HCT116 (cell line): Measurements from ENCODE around the gene EDN1. TPM values are rescaled to one million over a fixed set of nuclear protein-coding genes. Genes with fewer than 3 reads are reported as not detected.

Experiments used
- ATAC-seq: fragments of 200-7000 bp; cut with Tn5 transposase; 2 replicates; pipeline ENCODE4 v1.9.1; 2020; ENCODE audit warnings: mild to moderate bottlenecking, moderate library complexity
- BruUV-seq: library from RNA; stranded (reverse); fragments of 400-500 nt; replicated peaks from 2 replicates; lab custom pipeline; 2021; lab: Mats Ljungman, UMichigan
- CTCF ChIA-PET: fragments of 300-600 bp; sonication (Branson Sonifier 250); formaldehyde crosslinking; loops from one replicate; lab custom pipeline; 2021; ENCODE audit warnings: antibody characterized with exemption; lab: Charles Lee
- POLR2A ChIA-PET: fragments of 300-600, 350-600 bp; sonication (Branson Sonifier 250); formaldehyde crosslinking; loops from one replicate; lab custom pipeline; 2021; ENCODE audit warnings: antibody characterized with exemption; lab: Charles Lee
- RAD21 ChIA-PET, 2 experiments: fragments of 300-600 bp; sonication (Branson Sonifier 250); formaldehyde crosslinking; loops; one replicate each; lab custom pipeline; 2023; ENCODE audit warnings: low total read pairs in 2 of 2; ENCODE audit not compliant: uncharacterized antibody in 2 of 2, unreplicated experiment in 2 of 2, low non-redundant PET in 1 of 2; lab: Charles Lee
- DNase-seq: peaks from one replicate; pipeline ENCODE4 v3.0.0-alpha.2; 2010; ENCODE audit warnings: low read depth, low spot score
- H2AFZ ChIP-seq: fragments of 200-600 bp; shearing (Covaris generic), sonication (generic); 2 replicates; pipeline ENCODE4 v1.6.1; 2017; ENCODE audit warnings: low read depth, mixed run types, mixed read lengths, antibody characterized with exemption, low read length; ENCODE audit not compliant: poor library complexity, severe bottlenecking
- H3K27ac ChIP-seq: 2 replicates; pipeline ENCODE4 v1.5.1; 2012; ENCODE audit warnings: low read depth, low read length
- H3K27me3 ChIP-seq: fragments of 200-600 bp; sonication (generic); 2 replicates; pipeline ENCODE4 v1.6.1; 2016; ENCODE audit warnings: mixed run types, low read length, mixed read lengths; ENCODE audit not compliant: insufficient read depth
- H3K36me3 ChIP-seq, 2 experiments: fragments of 200-500 bp in 1 of 2; fragments of 200-600 bp in 1 of 2; sonication (Bioruptor generic) in 1 of 2; sonication (generic) in 1 of 2; 2 replicates each; pipeline versions ENCODE4 v1.5.1 to v1.6.1; 2014 to 2016; ENCODE audit warnings: low read length in 2 of 2, inconsistent platforms in 1 of 2, mixed read lengths in 1 of 2, mixed run types in 1 of 2; ENCODE audit not compliant: insufficient read depth in 2 of 2, control insufficient read depth in 1 of 2
- H3K4me1 ChIP-seq, 2 experiments: fragments of 200-600 bp in 1 of 2; sonication (generic) in 1 of 2; 2 replicates each; pipeline versions ENCODE4 v1.5.1 to v1.6.1; 2012 to 2017; ENCODE audit warnings: low read length in 2 of 2, inconsistent platforms in 1 of 2, mild to moderate bottlenecking in 1 of 2, mixed read lengths in 1 of 2, mixed run types in 1 of 2, moderate library complexity in 1 of 2; ENCODE audit not compliant: insufficient read depth in 2 of 2, control insufficient read depth in 1 of 2
- H3K4me2 ChIP-seq: fragments of 200-600 bp; sonication (generic); 2 replicates; pipeline ENCODE4 v1.6.1; 2017; ENCODE audit warnings: mixed run types, low read length, mixed read lengths
- H3K4me3 ChIP-seq, 2 experiments: fragments of 200-600 bp in 1 of 2; sonication (generic) in 1 of 2; replicated peaks in 1 of 2; 2 replicates each; pipeline ENCODE4 v1.5.1; 2011 to 2016; ENCODE audit warnings: low read length in 2 of 2, control low read depth in 1 of 2, low read depth in 1 of 2, mild to moderate bottlenecking in 1 of 2, mixed read lengths in 1 of 2, mixed run types in 1 of 2
- H3K79me2 ChIP-seq: fragments of 200-600 bp; sonication (generic); 2 replicates; pipeline ENCODE4 v1.6.1; 2017; ENCODE audit warnings: mild to moderate bottlenecking, mixed run types, low read length, moderate library complexity, mixed read lengths; ENCODE audit not compliant: insufficient read depth
- H3K9ac ChIP-seq: fragments of 200-600 bp; sonication (generic); 2 replicates; pipeline ENCODE4 v1.6.1; 2016; ENCODE audit warnings: low read length, mixed read lengths
- H3K9me2 ChIP-seq: fragments of 200-600 bp; sonication (generic), shearing (Covaris generic); 2 replicates; pipeline ENCODE4 v1.6.1; 2017; ENCODE audit warnings: mixed run types, mild to moderate bottlenecking, moderate library complexity; ENCODE audit not compliant: insufficient read depth
- H3K9me3 ChIP-seq, 2 experiments: fragments of 200-500 bp in 1 of 2; fragments of 200-600 bp in 1 of 2; sonication (Bioruptor generic) in 1 of 2; sonication (generic) in 1 of 2; 2 replicates each; pipeline ENCODE4 v1.6.1; 2014 to 2017; ENCODE audit warnings: low read length in 2 of 2, mixed read lengths in 2 of 2, inconsistent platforms in 1 of 2, low read depth in 1 of 2, mild to moderate bottlenecking in 1 of 2, mixed run types in 1 of 2, moderate library complexity in 1 of 2; ENCODE audit not compliant: control insufficient read depth in 1 of 2, insufficient read depth in 1 of 2
- H4K20me1 ChIP-seq: fragments of 200-600 bp; sonication (generic), shearing (Covaris generic); 2 replicates; pipeline ENCODE4 v1.6.1; 2017; ENCODE audit warnings: mixed run types, mild to moderate bottlenecking, moderate library complexity; ENCODE audit not compliant: insufficient read depth
- CBX3 ChIP-seq: IDR thresholded peaks from 2 replicates; pipeline ENCODE4 v1.6.1; 2012; ENCODE audit warnings: low read depth
- CEBPB ChIP-seq: IDR thresholded peaks from 2 replicates; pipeline ENCODE4 v1.6.1; 2012; ENCODE audit warnings: low read depth
- EZH2 ChIP-seq: fragments of 200-600 bp; sonication (generic); IDR thresholded peaks from 2 replicates; pipeline ENCODE4 v1.6.1; 2017; ENCODE audit warnings: antibody characterized with exemption, mixed run types
- MAX ChIP-seq: IDR thresholded peaks from 2 replicates; pipeline ENCODE4 v1.6.1; 2012
- POLR2AphosphoS5 ChIP-seq: IDR thresholded peaks from 2 replicates; pipeline ENCODE4 v1.6.1; 2011; ENCODE audit warnings: mild to moderate bottlenecking, low read depth, low read length, moderate library complexity
- SIN3A ChIP-seq: IDR thresholded peaks from 2 replicates; pipeline ENCODE4 v1.6.1; 2012; ENCODE audit warnings: low read depth
- SP1 ChIP-seq: IDR thresholded peaks from 2 replicates; pipeline ENCODE4 v1.6.1; 2012; ENCODE audit warnings: low read depth
- SRF ChIP-seq: IDR thresholded peaks from 2 replicates; pipeline ENCODE4 v1.6.1; 2012; ENCODE audit warnings: low read depth
- ZBTB33 ChIP-seq: IDR thresholded peaks from 2 replicates; pipeline ENCODE4 v1.6.1; 2011; ENCODE audit warnings: mild to moderate bottlenecking, low read length, moderate library complexity; ENCODE audit not compliant: insufficient replicate concordance; ENCODE audit errors: extremely low read depth
- ZFX ChIP-seq: fragments of 450-650 bp; IDR thresholded peaks from 2 replicates; pipeline ENCODE4 v1.6.1; 2017
- ZNF274 ChIP-seq: fragments of 200-500 bp; sonication (Bioruptor generic); IDR thresholded peaks from 2 replicates; pipeline ENCODE4 v1.6.1; 2014; ENCODE audit warnings: mild to moderate bottlenecking, low read depth, low read length, inconsistent platforms
- intact Hi-C: fragments of 100-400 bp; cut with micrococcal nuclease; formaldehyde crosslinking; loops from 2 replicates; pipeline ENCODE4 v1.10.0; 2022
- total RNA-seq: library from RNA; stranded (reverse); gene quantifications from one replicate; pipeline ENCODE4 v1.2.1, GENCODE V29; 2021; ENCODE audit not compliant: unreplicated experiment

EDN1 gene
- total RNA-seq, 1 experiment from 2014 or later, result 0.22 TPM

GRCh38 chr6:12261502-12261901 is 28.7 kb upstream of the EDN1 start:
- no TSS peak for BruUV-seq
- Histone ChIP-seq H3K27me3 (no peaks in the 10 kb centered on the region), H3K9me2 (no peaks in the 10 kb centered on the region), H3K4me3 (no peak overlapping the region), H3K79me2 (no peaks in the 10 kb centered on the region), H3K9ac (no peak overlapping the region), H3K4me2 (no peak overlapping the region), H4K20me1 (no peaks in the 10 kb centered on the region), H3K36me3 (no peaks in the 10 kb centered on the region), H3K4me1 (peaks cover 0 to 13% of the 10 kb centered on the region in 2 experiments; a peak in 2 of 4 replicates), H3K9me3 (no peaks in the 10 kb centered on the region), H2AFZ (no peak overlapping the region), H3K27ac (no peak overlapping the region)
- no peak for DNase-seq
- no peak for ATAC-seq
- ChIA-PET POLR2A (no interaction called here), RAD21 (no interaction called here), CTCF (no interaction called here)
- intact Hi-C loops, result no loop called here
- TF ChIP-seq POLR2AphosphoS5, result no peak
- TF ChIP-seq SRF, result no peak
- TF ChIP-seq SP1, result no peak
- no peak for TF ChIP-seq ZNF274
- TF ChIP-seq SIN3A, result no peak
- no peak for TF ChIP-seq CBX3
- no peak for TF ChIP-seq MAX
- TF ChIP-seq ZFX, result no peak
- TF ChIP-seq CEBPB, result no peak
- no peak for TF ChIP-seq ZBTB33
- TF ChIP-seq EZH2, result no peak
